Measurements from ENCODE around the gene MORC2. TPM values are rescaled to one million over a fixed set of nuclear protein-coding genes. Genes with fewer than 3 reads are reported as not detected.

MORC2 gene
- total and polyA plus RNA-seq, 4 donors: 11.9 to 24.7 (median 20.7) TPM

DNA sequence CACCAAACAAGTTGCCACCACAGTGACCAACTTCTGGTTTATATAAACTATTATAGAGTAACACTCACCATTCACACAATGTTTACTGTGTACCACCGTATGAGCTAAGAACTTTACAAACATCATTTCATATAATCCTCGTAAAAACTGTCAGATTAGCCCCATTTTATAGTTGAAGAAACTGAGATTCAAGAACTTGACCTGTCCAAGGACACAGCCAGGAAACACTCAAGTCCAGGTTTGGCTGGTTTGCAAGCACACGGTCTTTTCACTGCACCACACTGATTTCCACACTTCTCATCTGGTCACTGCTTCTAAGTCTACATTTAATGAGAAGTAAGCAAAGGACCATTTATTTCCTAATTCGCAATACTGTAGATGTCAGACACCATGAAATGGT lies 3.7 kb downstream of the MORC2 start:
- H3K4me1 ChIP-seq (ENCODE audit: control insufficient read depth in 5 of 5, insufficient read depth in 5 of 5, low read length in 5 of 5): peaks cover 0 to 5% (median 5%) of the 10 kb centered on the region in 5 donors
- no peaks in the 10 kb centered on the region for H3K27me3 ChIP-seq (ENCODE audit: control insufficient read depth in 3 of 3, insufficient read depth in 3 of 3, low read length in 2 of 3)
- peaks cover 0 to 12% (median under 1%) of the 10 kb centered on the region in 4 donors for H3K9me3 ChIP-seq (ENCODE audit: control insufficient read depth in 4 of 4, insufficient read depth in 3 of 4, low read length in 3 of 4)
- ATAC-seq (ENCODE audit: insufficient read depth, low FRiP score): no peak
- TF ChIP-seq CTCF (IDR thresholded peaks at IDR 0.05; ENCODE audit: control extremely low read depth, extremely low read depth): no peak
- no peak for DNase-seq
- WGBS, 2 donors: 81 to 85% methylated on average over 4 of the region's 4 CpGs
- no peak overlapping the region for H3K4me3 ChIP-seq
- H3K9ac ChIP-seq (ENCODE audit: insufficient read depth in 1 of 2, low read length in 2 of 2): no peak overlapping the region
- peaks cover 0 to 15% (median 3%) of the 10 kb centered on the region in 4 donors for H3K36me3 ChIP-seq (ENCODE audit: control insufficient read depth in 4 of 4, insufficient read depth in 4 of 4, low read length in 4 of 4)
- H3K27ac ChIP-seq (ENCODE audit: low read depth in 1 of 2, low read length in 1 of 2): no peak overlapping the region

GRCh38 chr22:30955153-30955552 lies 13.4 kb downstream of the MORC2 start:
- 93 to 97% methylated on average over 4 of the region's 4 CpGs for WGBS, 2 donors
- no peak overlapping the region for H3K27ac ChIP-seq (ENCODE audit: low read depth in 1 of 2, low read length in 1 of 2)
- DNase-seq (no peak), ATAC-seq (ENCODE audit: insufficient read depth, low FRiP score) (no peak)
- no peaks in the 10 kb centered on the region for H3K27me3 ChIP-seq (ENCODE audit: control insufficient read depth in 3 of 3, insufficient read depth in 3 of 3, low read length in 2 of 3)
- H3K4me1 ChIP-seq (ENCODE audit: control insufficient read depth in 5 of 5, insufficient read depth in 5 of 5, low read length in 5 of 5): peaks cover 0 to 12% (median 2%) of the 10 kb centered on the region in 5 donors
- no peaks in the 10 kb centered on the region for H3K9me3 ChIP-seq (ENCODE audit: control insufficient read depth in 4 of 4, insufficient read depth in 3 of 4, low read length in 3 of 4)
- H3K4me3 ChIP-seq: no peak overlapping the region
- TF ChIP-seq CTCF (IDR thresholded peaks at IDR 0.05; ENCODE audit: control extremely low read depth, extremely low read depth): no peak
- no peak overlapping the region for H3K9ac ChIP-seq (ENCODE audit: insufficient read depth in 1 of 2, low read length in 2 of 2)
- H3K36me3 ChIP-seq (ENCODE audit: control insufficient read depth in 4 of 4, insufficient read depth in 4 of 4, low read length in 4 of 4): peaks cover 9 to 28% (median 22%) of the 10 kb centered on the region in 4 donors

- Histone ChIP-seq H3K36me3 (ENCODE audit: control insufficient read depth in 4 of 4, insufficient read depth in 4 of 4, low read length in 4 of 4) (peaks cover 24 to 46% (median 34%) of the 10 kb centered on the region in 4 donors), H3K9ac (ENCODE audit: insufficient read depth in 1 of 2, low read length in 2 of 2) (no peak overlapping the region), H3K27ac (ENCODE audit: low read depth in 1 of 2, low read length in 1 of 2) (no peak overlapping the region), H3K27me3 (ENCODE audit: control insufficient read depth in 3 of 3, insufficient read depth in 3 of 3, low read length in 2 of 3) (no peaks in the 10 kb centered on the region), H3K4me3 (no peak overlapping the region), H3K9me3 (ENCODE audit: control insufficient read depth in 4 of 4, insufficient read depth in 3 of 4, low read length in 3 of 4) (no peaks in the 10 kb centered on the region), H3K4me1 (ENCODE audit: control insufficient read depth in 5 of 5, insufficient read depth in 5 of 5, low read length in 5 of 5) (peaks cover 0 to 4% (median 2%) of the 10 kb centered on the region in 5 donors)
- no peak for TF ChIP-seq CTCF (IDR thresholded peaks at IDR 0.05; ENCODE audit: control extremely low read depth, extremely low read depth)
- DNase-seq (no peak), ATAC-seq (ENCODE audit: insufficient read depth, low FRiP score) (no peak)
- WGBS, 2 donors: 94% methylated on average over 2 of the region's 2 CpGs
These were observed 15.4 kb downstream of the MORC2 start for GRCh38 chr22:30953206-30953605.

Measured in lung (tissue), 12 donors.